NCI-H446 (cell line): Measurements from ENCODE around the gene CACNB4.
"Not testable (repeated sequence)": the region's sequence is repeated elsewhere in the genome, so short reads cannot be mapped to it uniquely, and the experiment has no call there.

Experiments used
- DNase-seq, 2 experiments: peaks; one replicate each; lab custom pipeline; 2025; lab: John Stamatoyannopoulos, UW

The CACNB4 gene

DNA sequence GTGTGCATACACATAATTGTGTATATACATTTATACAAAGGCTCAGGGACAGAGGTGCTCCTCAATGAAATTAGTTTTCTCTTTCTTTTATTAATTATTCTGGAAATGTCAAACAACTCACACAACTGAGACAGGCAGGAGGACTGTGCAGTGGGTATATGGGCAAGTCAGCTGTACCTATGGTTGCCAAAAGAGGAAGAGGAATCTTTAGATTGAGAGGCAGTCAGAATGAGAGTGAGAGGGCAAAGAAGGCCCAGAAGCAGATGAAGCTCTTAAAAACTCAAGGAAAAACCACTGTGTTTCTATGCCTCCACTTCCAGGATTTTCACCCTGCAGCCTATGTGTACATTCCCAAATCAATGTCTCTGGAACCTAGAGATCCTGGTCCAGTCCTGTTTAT lies 79.1 kb downstream of the CACNB4 start:
- DNase-seq: no peak

DNA sequence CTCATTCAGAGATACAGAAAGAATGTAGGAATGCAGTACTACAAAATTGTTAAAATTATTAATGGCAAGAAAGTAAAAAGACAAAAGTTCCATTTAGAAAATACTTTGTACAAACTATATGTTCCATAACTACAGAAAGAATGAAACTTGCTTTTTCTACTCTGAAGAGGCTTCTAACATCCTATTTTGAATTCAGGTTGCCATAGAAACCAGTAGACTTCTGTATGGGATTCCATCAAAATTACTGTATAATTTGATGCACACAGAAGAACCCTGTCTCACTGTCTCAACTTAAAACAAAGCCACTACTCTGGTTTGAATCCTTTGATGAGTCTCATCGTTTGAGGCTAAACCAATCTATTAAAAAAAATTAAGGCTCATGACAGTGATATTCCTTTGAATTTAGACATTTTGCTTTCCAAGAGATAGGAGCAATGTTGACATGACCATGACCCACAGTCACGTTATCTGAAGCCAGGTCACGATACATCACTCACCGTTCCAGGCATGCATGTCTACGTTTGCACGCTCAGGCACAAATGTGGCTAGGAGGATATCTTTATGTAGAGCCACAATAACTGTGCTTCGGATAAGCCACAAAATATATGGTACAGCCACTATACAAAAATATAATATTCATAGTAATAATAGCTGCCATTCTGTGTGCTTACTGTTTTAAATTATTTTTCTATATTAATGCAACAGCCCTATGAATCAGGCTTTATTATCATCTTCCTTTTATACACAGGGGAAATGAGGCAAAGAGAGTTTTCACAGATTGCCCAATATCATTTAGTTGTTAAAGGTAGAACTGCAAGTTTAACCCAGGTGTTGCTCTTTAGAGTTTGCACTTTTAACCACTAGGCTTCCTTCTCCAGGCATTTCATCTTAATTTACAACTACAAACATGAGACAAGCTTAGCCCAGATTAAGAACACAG lies 82.4 kb downstream of the CACNB4 start:
- no peak for DNase-seq

DNA sequence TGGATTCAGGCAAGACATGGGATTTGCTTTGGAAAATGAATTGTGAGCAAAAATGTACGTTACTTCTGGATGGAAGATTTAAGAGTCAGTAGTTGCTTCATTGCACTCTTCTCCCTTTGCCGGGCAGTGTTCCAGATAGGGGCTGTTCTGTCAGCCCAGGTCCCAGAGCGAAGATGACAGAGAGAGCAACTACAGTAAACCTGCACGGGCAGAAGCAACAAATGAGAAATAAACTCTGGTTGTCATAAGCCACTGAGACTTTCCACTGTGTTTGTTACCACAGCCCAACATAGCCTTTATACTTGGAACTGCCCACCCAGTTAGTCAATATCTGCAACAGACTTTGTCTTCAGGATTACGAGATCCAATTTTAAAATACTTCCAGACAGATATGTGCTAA lies 83.3 kb downstream of the CACNB4 start:
- no peak for DNase-seq

DNA sequence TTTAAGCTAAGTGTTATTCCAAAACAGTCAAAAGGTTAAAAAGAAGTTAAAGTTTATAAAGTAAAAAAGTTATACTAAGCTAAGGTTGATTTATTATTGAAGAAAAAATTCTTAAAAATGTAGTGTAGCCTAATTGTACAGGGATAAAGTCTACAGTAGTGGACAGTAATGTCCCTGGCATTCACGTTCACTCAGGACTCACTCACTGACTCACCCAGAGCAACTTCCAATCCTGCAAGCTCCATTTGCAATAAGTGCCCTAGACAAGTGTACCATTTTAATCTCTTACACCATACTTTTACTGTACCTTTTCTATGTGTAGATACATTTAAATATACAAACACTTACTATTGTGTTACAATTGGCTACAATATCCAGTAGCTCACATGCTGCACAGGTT lies 86.1 kb downstream of the CACNB4 start:
- no peak for DNase-seq

DNA sequence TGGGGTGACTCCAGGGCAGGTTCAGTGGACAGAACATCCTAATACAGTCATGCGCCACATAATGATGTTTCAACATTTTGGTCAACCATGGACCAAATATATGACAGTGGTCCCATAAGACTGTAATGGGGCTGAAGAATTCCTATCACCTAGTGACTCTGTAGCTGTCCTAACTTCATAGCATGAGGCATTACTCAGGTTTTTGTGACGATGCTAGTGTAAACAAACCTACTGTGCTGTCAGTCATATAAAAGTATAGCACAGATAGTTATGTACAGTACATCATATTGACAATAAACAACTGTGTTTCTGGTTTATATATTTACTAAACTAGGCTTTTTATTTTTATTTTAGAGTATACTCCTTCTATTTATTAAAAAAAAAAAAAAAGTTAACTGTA lies 87.1 kb downstream of the CACNB4 start:
- DNase-seq: no peak

DNA sequence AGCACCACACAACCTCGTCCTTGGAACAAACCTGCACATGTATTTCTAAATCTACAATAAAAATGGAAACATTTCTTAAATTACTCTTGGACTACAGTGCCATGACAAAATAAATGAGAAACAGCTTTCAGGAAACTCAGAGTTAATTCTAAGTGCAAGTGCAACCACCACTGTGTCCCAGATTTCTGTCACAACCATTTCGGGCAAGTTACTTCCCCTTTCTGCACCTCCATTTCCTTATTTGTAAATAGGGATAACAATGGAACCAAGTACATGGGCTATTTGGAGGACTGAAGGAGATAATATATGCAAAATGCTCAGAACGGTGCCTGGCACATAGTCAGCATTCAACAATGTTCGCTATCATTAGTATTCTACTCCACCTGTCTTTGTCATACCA lies 93.2 kb downstream of the CACNB4 start:
- DNase-seq: no peak

DNA sequence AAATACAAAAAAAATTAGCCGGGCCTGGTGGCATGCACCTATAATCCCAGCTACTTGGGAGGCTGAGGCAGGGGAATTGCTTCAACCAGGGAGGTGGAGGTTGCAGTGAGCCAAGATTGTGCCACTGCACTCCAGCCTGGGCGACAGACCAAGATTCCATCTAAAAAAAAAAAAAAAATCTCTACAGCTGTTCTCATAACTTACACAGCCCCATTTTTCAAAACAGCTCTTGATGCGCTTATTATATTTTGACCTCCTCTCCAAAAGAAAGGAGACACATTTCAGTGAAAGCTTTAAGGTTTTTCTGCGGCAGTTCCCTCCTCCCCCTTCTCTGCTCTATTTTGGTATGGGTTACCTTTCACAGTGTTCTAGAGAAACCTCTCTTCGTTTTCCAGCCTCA lies 95.6 kb downstream of the CACNB4 start:
- DNase-seq: not testable (repeated sequence)

DNA sequence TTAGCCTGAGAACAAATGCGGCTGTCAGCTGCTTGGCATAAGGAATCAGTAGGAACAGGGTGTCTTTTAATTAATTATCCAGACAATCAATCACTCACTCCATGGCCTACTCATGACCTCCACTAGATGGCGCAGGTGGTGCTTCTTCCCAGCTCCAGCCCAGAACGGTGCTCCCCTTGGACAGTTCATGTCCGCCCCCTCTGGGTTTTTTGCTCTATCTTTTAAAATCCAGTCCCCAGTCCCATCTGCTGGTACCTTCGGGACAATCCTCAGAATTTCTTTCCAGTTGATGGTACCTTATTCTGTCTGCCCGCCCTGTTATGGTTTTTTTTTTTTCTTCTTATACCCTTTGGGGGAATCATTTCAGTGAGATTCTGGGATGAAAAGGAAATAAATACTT lies 99.8 kb downstream of the CACNB4 start:
- DNase-seq: peak; percentile 38 to 64

DNA sequence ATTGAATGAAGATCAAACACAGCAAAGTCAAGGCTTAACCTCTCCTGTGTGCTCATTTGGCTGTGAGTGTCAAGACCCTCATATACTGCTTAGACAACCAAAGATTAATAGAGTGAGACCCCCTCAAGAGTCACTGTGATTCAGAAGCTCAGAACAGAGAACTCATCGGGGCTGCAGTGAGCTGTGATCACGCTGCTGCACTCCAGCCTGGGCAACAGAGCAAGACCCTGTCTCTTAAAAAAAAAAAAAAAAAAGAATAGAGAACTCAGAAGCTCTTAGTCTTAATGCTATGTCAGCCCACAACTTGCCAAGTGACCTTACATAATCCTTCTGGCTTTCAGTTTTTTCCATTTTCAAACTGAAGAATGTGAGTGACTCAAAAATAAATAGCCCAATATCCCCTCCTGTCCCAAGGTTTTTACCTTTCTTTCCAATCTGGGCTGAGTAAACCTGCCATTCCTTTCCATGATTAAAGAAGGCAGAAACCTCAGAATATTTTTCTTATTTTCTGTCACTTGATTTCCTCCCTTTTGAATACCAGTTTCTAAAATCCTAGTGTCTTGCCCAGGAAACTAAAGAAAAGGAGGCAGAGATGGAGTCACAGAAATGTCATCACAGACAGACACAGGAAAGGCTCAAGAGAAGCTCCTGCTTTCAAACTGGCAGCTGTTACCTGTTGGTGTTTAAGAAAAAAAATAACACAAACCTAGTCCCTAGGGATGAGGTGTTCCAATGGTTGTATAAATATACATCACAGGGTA lies 102.4 kb downstream of the CACNB4 start:
- no peak for DNase-seq

DNA sequence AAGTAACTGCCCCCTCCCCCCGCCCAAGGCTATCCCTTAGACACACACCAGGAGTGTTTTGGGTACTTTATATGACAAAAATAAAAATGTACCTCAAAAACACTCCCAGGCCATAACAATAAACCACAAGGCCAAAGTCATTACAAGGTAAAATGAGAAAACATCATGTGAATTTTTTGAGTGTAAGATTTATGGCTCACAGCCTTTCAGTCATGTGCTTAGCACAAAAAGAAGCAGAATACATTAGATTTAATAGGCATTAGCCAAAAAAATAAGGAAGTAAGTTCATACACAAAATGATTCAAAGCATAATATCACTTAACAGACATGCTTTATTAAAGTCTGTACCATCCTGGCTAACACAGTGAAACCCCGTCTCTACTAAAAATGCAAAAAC lies 103.7 kb downstream of the CACNB4 start:
- no peak for DNase-seq

DNA sequence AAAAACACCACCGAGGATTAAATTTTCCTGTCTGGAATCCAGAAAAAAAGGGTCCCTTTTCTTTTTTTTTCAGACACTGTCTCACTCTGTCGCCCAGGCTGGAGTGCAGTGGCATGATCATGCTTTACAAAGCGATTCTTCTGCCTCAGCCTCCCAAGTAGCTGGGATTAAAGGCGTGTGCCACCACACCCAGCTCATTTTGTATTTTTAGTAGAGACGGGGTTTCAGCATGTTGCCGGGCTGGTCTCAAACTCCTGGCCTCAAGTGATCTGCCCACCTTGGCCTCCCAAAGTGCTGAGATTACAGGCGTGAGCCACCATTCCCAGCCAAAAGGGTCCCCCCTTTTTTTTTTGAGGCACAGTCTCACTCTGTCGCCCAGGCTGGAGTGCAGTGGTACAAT lies 104.7 kb downstream of the CACNB4 start:
- not testable (repeated sequence) for DNase-seq

DNA sequence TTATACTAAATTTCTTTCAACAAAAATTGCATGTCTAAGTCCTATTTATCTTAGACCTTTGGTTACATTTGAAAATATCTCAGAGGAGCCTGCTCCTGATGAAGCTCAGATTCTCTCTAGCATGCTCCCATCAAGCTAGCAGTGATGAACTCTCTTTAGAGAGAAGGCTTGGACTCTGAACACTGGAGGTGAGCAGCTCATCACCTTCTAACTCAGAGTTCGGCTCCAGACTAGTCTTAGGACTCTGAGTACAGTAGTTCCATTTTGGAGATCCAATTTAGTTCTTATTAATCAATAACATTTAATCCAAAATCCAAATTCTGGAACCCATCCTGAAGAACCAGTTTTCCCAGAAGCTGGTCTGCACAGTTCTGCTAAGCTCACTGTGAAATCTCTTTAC lies 107.8 kb downstream of the CACNB4 start:
- no peak for DNase-seq

DNA sequence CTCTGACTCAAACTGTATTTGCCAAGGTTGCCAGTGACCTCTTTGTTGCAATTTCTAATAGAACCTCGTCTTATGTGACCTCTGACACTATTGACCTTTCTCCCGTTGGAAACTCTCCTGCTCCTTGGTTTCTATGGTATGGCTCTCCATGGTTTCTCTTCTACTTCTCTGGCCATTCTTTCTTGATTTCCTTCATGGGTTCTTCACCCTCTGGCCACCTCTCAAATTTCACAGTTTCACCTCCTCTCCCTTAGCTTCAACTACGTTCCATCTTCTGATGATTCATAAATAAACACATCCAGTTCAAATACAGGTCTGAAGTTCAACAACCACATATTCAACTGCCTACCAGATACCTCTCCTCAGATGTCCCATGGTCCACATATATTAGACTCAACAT lies 109.5 kb downstream of the CACNB4 start:
- no peak for DNase-seq

DNA sequence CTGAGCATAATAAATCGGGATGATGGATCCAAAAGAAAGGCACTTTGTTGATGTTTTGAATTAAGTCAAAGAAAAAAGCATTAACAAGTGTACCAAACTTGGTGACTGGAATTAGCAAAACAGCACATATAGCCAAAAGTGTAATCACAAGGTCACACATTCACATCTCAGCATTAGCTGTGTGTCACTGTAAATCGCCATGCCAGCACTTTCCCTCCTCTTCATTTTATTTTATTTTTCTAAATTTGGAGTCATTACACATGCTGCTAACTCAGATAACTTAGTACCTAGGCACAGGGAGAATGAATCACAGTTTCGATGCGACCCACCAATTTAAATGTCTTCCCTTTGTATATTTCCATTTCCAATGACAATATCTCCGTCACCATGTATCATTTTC lies 111.4 kb downstream of the CACNB4 start:
- no peak for DNase-seq

DNA sequence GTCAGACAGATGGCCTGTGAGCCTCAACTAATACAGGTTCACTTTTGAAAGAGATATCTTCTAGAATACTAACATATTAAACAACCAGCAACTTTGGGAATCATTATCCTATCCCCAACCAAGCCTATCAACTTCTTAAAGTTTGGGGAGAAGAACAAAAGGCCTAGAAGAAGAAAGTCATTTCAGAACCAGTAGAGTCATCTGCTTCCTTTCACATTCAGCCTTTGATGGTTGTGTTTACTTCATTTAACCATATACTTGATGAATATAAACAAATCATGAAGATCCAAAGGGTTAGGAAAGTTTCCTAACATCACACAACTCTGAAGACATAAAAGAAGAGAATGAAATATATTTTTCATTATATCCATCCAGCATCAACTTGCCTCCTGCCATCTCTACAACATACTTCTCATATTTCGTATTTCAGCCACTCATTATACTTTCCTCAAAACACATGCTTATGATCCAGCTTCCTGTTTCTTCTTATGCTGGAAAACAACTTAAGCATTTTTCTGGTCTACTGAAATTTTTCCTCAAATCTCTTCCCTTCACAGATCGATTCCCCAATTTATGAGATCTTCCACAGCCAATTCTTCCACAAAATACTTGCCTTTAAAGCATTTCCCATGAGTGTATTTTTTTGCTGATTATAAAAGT lies 114.3 kb downstream of the CACNB4 start:
- no peak for DNase-seq

DNA sequence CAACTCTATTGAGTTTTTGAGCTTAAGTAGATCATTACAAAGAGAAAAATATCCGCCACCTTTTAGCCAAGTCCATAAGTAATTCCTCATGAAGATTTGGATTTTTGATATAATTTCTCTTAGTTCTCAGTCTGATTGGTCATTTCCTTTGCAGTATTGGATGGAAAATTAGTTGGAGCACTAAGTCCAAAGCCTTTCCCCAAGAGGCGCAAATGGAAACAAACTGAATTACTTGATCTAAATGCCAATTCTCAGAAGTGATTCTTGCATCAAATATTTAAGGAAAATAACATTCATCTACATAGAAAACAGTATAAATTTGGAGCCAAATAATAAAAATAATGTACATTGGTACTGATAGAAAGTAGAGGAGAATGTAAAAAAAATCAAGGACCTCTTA lies 115.6 kb downstream of the CACNB4 start:
- no peak for DNase-seq

DNA sequence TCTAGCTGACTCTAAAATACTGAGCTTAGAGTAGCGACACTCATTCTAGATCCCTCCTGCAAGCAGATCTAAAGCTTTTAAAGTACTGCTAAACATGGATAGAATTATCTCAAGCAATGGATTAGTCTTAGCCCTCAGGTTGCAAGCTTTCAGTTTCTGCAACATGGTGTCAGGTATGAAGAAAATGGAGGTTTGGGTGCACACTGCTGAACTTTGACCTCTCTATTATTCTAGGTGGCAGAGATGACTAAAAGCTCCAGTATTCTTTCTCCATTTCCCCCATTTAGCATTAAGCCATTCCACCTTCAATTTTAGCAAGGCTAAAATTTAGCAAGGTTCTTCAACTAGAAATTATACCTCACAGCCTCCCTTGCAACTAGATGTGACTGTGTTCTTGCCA lies 117.0 kb downstream of the CACNB4 start:
- DNase-seq: no peak

DNA sequence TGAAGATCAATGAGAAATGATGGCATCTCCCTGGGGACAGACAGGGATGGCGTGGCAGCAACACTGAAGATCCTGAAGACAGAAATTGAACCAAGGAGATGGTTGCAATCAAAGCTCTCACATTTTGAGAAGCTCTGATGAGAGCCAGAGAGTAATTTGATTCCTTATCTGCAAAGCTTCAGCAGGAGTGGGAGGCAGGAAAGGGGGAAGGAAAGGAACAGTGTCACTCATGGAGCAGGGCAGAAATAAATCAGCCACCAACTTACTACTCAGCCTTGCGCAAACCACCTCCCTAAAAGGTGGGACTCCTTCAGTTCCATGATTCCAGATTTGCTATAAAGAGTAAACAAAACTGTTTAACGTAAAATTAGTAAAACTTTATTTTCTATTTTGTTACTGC lies 119.2 kb downstream of the CACNB4 start:
- DNase-seq: no peak

DNA sequence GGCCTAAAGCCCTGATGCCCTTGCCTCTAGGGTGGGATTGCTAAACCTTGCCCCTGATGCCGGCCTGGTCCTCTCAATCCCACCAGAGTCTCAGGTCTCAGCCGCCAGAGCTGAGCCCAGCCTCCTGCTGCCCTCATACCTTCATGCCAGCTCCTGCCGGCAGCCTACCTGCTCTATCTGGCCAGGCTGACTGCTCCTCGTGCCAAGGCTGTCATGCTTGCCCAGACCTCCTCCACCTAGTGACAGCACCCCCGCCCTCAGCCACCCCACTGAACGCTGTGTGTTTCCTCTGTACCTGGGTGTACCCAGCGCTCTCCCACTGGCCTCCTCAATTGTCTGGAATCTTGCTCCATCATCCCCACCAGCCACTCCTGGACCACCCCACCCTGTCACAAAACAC lies 120.1 kb downstream of the CACNB4 start:
- no peak for DNase-seq

DNA sequence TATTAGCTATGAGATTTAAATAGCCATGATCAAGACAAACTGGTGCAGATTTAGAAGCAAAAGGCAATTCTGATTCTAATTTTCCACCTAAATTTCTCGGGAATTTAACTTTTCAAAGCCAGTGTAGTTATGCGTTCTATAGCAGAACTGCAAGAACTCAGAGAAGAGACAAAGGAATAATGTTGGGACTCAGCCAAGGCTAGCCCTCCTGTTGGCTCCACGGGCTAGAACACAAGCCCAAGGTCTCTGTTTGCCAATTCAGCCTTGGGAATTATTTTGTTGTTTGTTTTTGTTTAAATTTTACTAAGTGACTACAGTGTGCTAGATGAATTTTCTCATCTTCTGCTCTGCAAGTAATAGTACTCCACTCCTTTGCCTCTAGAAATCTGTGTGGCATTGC lies 121.2 kb downstream of the CACNB4 start:
- no peak for DNase-seq

DNA sequence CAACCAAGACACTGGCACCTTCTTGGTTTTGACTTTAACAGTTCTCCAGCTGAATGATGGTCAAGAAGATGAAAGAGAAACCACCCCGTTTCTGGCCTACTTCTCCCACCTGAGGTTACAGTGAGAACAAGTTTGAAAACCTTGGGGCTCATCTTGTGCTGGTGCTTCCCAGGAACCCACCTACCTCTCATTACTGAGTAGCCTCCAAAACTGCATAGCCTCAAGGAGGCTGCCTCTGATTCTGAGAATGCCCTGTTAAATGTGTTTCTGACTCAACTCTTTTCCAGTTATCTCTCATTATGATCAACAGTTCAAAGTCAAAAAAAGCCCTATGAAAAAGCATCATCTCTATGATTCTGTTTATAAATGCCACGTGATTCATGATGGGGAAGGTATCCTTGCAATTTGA lies 121.9 kb downstream of the CACNB4 start:
- DNase-seq: no peak

DNA sequence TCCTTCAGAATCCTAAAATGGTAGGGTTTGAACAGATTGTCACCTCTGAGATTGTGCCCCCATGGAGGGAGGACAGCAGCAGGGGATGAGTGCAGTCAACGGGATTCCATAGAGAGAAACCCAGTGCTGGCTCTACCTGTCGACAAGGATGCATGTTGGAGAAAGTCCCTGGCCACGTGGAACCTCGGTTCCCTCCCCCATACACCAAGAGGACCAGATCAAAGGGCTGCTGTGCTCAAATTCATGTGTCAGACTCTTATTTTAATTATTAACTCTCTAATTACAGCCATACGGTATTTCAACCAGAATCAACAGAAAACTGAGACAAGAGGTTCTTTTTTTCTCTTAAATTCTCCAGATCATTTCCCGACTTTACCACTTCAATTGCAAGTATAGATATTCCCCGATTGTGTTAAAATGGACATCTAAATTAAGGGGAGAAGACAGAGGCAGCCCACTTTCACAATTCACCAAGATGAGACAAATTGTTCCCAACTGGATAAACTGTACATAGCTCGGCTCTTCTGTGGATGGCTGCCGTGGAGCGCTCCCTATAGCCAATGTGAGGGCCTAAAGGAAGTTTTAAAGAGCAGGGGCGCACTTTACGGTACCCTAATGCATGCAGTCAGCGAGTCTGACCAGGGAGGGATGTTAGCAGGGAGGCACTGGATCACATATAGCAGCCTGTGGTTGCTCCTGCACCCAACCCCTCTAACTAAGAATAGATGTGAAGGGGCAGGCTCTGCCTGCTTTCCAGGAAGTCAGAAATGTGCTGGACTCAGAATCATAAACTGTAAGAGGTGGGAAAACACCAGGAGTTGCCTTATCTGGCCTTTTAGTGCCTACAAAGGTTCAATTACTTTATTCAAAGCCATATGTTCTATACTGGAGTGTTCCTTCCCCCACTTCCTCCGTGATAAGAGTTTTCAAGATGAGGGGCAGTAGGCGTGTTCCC lies 123.1 kb downstream of the CACNB4 start:
- DNase-seq: no peak
